NCI-H2029 treated with DMSO at 0.1 percent for 48 hours (cell line): ENCODE data around the gene PRKCD.
"Not testable (repeated sequence)": the region's sequence is repeated elsewhere in the genome, so short reads cannot be mapped to it uniquely, and the experiment has no call there.

Source experiments
- DNase-seq: peaks from one replicate; lab custom pipeline; 2025; lab: John Stamatoyannopoulos, UW

Gene PRKCD

GRCh38 chr3:53139906-53140846, 20.8 kb upstream of the PRKCD start:
- DNase-seq: no peak

- no peak for DNase-seq
These were observed 19.9 kb upstream of the PRKCD start for GRCh38 chr3:53140847-53141845.

- no peak for DNase-seq
These were observed 18.0 kb upstream of the PRKCD start for GRCh38 chr3:53142986-53143385.

GRCh38 chr3:53144446-53144845, 16.6 kb upstream of the PRKCD start:
- DNase-seq: no peak

- DNase-seq: no peak
These were observed 15.9 kb upstream of the PRKCD start for GRCh38 chr3:53144862-53145712.

- DNase-seq: no peak
These were observed 15.3 kb upstream of the PRKCD start for GRCh38 chr3:53145713-53146080.

GRCh38 chr3:53146319-53146891, 14.6 kb upstream of the PRKCD start:
- DNase-seq: no peak

- no peak for DNase-seq
These were observed 13.7 kb upstream of the PRKCD start for GRCh38 chr3:53147151-53147902.

- DNase-seq: no peak
These were observed 13.1 kb upstream of the PRKCD start for GRCh38 chr3:53147903-53148400.

GRCh38 chr3:53149006-53149690, 11.9 kb upstream of the PRKCD start:
- no peak for DNase-seq

- no peak for DNase-seq
These were observed 11.3 kb upstream of the PRKCD start for GRCh38 chr3:53149699-53150098.

GRCh38 chr3:53150247-53151085, 10.5 kb upstream of the PRKCD start:
- DNase-seq: no peak

- not testable (repeated sequence) for DNase-seq
These were observed 9.9 kb upstream of the PRKCD start for GRCh38 chr3:53151086-53151438.

GRCh38 chr3:53151465-53151864, 9.5 kb upstream of the PRKCD start:
- DNase-seq: no peak

GRCh38 chr3:53151870-53152660, 8.9 kb upstream of the PRKCD start:
- no peak for DNase-seq

GRCh38 chr3:53153264-53153823, 7.7 kb upstream of the PRKCD start:
- DNase-seq: no peak

GRCh38 chr3:53153980-53154379, 7.0 kb upstream of the PRKCD start:
- DNase-seq: no peak

GRCh38 chr3:53154881-53155285, 6.1 kb upstream of the PRKCD start:
- DNase-seq: no peak
